SIG-M5 treated with dmso at 0.1 percent for 504 hours (cell line): Measurements from ENCODE around the gene FAM156A.
"Not testable (repeated sequence)": the region's sequence is repeated elsewhere in the genome, so short reads cannot be mapped to it uniquely, and the experiment has no call there.

Experiments used
- DNase-seq: peaks from one replicate; lab custom pipeline; 2025; ENCODE audit not compliant: unreplicated experiment; lab: John Stamatoyannopoulos, UW

Gene FAM156A

GRCh38 chrX:52958113-52958959 is at the start of gene FAM156A:
Gene FAM156A, minus strand, starts transcription at chrX:52958518. Its CDS starts 9,930 bp downstream, at chrX:52948588.
- not testable (repeated sequence) for DNase-seq

GRCh38 chrX:53005327-53005726 is 47.0 kb upstream of the FAM156A start:
- DNase-seq: no peak

GRCh38 chrX:53004811-53005210 is 46.5 kb upstream of the FAM156A start:
- no peak for DNase-seq

- no peak for DNase-seq
These were observed 45.7 kb upstream of the FAM156A start for GRCh38 chrX:53004038-53004437.

- no peak for DNase-seq
These were observed 44.8 kb upstream of the FAM156A start for GRCh38 chrX:53003111-53003510.

- no peak for DNase-seq
These were observed 43.6 kb upstream of the FAM156A start for GRCh38 chrX:53001958-53002357.

GRCh38 chrX:53000447-53001135 is 42.3 kb upstream of the FAM156A start:
- no peak for DNase-seq

DNA sequence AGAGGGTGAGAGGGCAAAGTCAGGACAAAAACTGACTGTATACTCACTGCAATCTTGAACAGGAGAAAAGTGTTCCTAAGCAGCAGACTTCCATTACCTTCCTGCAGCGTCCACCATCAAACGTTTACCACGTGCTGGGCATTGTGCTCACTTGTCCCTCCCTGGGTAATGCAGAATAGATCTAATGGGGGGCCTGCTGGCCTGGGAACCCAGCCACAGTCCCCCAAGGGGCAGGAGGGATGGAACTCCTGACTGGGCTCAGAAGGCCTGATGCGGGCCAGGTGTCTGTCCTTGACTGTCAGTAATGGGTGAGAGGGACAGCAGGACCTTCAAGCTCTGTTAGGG is 37.6 kb upstream of the FAM156A start:
- no peak for DNase-seq

DNA sequence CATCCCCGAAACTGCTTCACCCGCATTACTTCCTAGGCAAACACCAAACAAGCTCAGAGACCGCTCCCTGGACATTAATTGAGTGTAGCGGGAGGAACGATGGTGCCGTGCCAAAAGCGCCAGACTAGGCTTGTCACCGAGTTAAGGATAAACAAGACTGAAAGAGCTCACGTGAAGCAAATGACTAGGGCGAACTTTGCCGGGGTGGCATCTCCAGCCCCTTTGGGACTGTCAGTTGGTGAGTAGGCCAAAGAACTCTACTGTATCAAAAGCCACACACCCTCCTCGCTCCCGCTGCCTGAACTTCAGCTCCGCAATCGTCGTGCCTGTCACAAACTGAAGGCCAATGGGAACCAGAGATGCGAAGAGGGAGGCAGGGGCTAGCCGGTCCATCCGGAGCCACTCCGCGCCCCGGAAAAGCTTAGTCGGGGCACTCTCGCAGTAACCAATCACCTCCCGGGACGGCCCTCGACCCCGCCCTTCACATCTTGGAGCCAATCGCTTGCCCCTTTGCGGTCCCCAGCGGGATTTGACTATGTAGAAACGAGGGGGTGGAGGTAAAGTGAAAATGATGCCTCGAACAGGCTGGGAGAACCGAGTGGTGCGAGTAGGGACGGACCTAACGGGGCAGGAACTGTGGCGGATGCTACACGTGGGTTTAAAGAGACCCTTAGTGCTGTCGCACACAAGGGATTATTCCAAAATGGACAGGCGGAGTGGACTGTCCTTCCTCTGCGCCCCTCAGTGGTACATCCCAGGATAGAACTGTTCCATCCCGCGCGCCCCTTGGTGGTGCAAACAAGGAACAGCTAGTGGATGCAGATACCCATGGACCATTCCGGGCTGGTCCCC is 37.0 kb upstream of the FAM156A start:
- DNase-seq: peak; percentile 93

GRCh38 chrX:52990848-52991247 is 32.5 kb upstream of the FAM156A start:
- no peak for DNase-seq

- DNase-seq: peak; percentile 42
These were observed 31.8 kb upstream of the FAM156A start for GRCh38 chrX:52990011-52990631.

DNA sequence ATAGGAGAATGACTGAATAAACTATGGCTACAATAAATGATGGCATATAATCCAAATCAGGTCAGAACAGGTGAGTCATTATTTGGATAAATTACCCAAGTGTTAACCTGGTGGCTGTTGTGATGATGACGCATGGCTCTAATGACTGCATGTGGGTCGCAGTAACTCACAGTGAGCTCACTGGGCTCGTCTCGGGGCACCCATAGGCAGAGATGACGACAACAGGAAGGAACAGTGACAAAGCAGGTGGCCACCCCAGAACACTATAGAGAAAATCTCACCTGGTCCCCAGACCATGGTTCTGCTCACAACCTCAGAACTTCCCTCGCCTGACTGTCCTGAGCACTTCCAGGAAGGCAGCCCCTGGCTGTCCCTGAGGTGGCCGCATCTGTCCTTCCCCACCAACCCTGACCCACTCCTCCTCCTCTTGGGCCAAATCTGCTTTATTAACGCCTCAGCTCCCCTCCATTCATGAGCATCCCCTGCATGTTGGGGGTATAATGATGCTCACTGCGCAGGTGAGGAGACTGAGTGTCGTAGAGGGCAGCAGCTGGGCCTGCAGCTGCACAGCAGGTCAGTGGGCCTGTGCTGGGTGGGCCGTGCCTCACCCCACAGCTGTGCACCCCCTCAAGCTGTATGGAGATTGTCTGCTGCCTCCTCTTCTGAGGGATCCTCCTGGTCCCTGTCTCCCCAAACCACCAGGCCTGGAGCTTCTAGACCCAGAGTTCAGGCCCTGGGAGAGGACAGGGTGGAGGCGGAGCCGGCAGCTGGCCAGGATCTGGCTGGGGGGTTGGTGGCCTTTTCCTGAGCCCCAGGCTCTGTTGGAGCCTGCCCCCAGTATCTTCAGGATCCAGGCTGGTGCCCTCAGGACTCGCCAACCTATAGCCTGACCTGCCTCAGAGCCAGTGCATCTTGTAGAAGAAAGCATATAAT is 30.9 kb upstream of the FAM156A start:
- no peak for DNase-seq

DNA sequence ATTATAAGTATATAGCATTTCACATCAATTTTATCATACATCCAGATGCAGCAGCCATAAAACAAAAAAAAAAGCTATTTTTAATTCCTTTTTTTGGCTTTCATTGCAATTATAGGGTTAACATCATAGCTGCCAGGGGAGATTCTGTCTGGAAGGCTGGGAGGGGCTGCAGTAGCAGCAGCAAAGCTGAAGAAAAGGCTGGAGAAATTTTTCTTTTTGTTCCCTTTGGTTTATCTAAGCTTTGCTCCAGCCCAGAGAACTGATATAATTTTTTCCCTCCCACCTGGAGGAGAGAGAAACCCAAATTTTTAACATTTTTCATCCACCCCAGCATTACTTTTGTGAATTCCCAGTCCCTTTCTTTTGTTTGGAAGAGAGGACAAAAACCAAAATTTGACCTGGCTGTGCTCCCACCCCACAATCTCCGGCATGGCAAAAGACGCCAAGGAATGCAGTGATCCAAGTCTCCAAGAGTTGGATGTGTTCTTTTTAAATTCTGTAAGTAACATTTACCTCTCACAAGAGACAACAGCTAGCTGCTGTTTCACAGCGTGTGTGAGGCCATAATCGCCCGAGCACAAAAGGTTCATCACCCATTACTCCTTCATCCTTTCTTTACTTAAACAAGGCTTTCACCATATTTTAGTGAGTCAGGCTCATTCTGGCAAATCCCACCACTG is 25.1 kb upstream of the FAM156A start:
- no peak for DNase-seq

DNA sequence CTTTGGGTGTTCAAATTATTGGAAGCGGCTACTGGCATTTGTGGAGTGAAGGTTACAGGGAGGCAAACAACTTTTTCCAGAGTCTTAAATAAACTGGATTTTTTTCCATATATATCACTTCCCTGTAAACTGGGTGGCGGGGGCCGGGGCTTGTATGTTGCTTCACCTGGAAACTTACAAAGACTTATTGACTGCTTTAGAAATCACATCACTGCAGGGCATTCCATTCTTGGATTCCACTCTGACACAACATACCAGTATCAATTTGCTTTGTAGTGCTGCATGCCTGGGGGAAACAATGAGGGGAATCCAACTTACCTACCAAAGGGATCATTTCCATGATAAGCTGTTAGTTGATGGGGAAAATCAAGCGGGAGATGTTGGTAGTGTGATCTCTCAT is 21.7 kb upstream of the FAM156A start:
- DNase-seq: no peak

GRCh38 chrX:52979568-52979967 is 21.2 kb upstream of the FAM156A start:
- DNase-seq: no peak

DNA sequence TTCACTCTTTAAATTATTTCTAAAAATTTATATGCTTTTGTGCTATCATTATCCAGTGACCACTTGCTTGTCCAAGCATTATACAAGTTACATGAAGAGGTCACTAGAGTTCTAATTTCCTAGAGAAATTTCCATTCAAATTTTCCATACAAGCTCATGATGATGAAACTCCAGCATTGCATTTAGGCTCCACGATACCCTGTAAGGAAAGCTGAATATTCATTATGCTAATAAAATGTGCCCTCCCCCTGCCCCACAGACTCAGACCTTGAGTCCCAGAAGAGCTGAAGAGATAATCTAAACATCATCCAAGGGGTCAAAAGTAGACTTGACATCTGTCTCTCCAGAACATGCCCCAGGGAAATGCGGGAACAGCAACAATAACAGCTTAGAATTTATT is 19.6 kb upstream of the FAM156A start:
- DNase-seq: no peak

DNA sequence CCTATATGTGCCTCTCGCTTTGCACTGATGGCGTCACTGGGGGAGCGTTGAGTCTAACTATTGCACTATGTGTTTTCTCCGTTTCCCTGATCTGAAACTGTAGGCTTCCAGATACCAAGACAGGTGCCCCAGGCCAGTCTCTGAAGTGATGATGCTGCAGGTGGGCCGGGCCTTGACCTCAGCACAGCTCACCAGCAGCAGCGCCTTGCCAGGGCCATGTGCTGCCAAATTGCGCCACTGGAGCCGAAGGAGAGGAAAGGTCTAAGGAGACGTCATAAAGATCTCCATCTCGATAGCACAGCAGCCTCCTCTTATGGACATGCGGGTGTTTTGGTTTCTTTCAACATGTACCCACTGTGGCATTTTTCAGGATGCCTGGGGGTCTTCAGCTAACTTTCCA is 17.3 kb upstream of the FAM156A start:
- not testable (repeated sequence) for DNase-seq

DNA sequence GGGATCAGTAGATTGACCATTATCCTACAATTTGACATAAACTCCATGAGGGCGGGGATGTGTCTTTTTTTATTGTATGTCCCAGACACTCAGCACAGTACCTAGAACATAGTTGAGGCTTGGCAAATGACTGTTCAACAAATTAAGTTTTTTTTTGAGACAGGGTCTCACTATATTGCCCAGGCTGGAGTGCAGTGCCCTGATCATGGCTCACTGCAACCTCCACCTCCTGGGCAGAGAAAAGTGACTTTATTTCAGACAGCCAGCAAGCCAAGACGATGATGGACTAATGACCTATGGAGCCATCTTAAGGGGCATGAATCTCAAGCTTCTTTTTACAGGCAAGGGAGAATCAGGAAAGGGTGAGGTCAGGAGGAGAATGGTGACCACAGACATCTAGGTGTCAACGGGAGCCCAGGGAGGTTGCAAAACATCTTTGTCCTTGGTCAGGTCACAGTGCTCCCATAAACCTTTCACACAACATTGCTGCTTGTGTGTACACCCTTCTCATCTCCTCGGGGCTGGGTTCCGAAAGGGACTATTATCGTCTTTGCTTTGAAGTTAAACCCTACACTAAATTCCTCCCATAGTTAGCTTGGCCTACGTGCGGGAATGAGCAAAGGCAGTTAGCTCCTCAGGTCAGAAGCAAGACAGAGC is 16.1 kb upstream of the FAM156A start:
- not testable (repeated sequence) for DNase-seq

- DNase-seq: not testable (repeated sequence)
These were observed 9.6 kb upstream of the FAM156A start for GRCh38 chrX:52967922-52968321.
